HepG2 (cell line): ENCODE data around the gene TMEM253.

Experiments
- BHLHE40 ChIP-seq: IDR thresholded peaks from 2 replicates; pipeline ENCODE4 v1.6.1; 2011; ENCODE audit warnings: low read length, improper control_type of control experiment
- CTCF ChIP-seq: sonication (generic); formaldehyde crosslinking; IDR thresholded peaks from 2 replicates; pipeline ENCODE4 v1.5.0; 2020; ENCODE audit warnings: mild to moderate bottlenecking, missing genetic modification reagents, moderate library complexity
- GABPA ChIP-seq, 2 experiments: IDR thresholded peaks; 2 replicates each; pipeline ENCODE4 v1.6.1; 2011 to 2016; ENCODE audit warnings: low read depth in 2 of 2, low read length in 1 of 2, missing biosample characterization in 1 of 2, missing genetic modification characterization in 1 of 2
- UBTF ChIP-seq: sonication (generic); formaldehyde crosslinking; IDR thresholded peaks from 2 replicates; pipeline ENCODE4 v1.4.0; 2020; ENCODE audit warnings: mild to moderate bottlenecking, missing genetic modification reagents
- ZFX ChIP-seq: sonication (generic); formaldehyde crosslinking; IDR thresholded peaks from 2 replicates; pipeline ENCODE4 v1.4.0; 2020; ENCODE audit warnings: mild to moderate bottlenecking, low read depth, missing genetic modification reagents, moderate library complexity

- 0 out of 2 replicates have a peak, but pooled peaks have one; percentile 5 for TF ChIP-seq ZFX (CRISPR knock-in tag)
- no peak for TF ChIP-seq BHLHE40
- no peak for TF ChIP-seq GABPA (IDR thresholded peaks at IDR 0.05; ENCODE audit: low read depth, low read length)
- no peak; the same call in 1 of the 2 replicates for TF ChIP-seq GABPA (CRISPR knock-in tag; IDR thresholded peaks at IDR 0.05; ENCODE audit: low read depth)
- TF ChIP-seq CTCF (CRISPR knock-in tag) = no peak
- TF ChIP-seq UBTF = no peak; the same call in 1 of the 2 replicates
Observed at GRCh38 chr14:21053184-21054122, 47.4 kb upstream of the TMEM253 start.
